A172 (cell line): ENCODE results near the gene PARVA. TPM values are rescaled to one million over a fixed set of nuclear protein-coding genes. Genes with fewer than 3 reads are reported as not detected.
A peak's percentile ranks its signal among the peaks of the same experiment; 100 is the strongest.

ENCODE experiments used
- DNase-seq: peaks from one replicate; pipeline ENCODE4 v3.0.0-alpha.2; 2015; ENCODE audit warnings: low spot score
- total RNA-seq: library from RNA; depleted of rRNA; stranded (reverse); fragments of >200 nt; shearing (Covaris generic); gene quantifications from 2 replicates; pipeline ENCODE4 v1.2.3, GENCODE V29; 2014

Gene PARVA
- total RNA-seq, 1 experiment from 2014 or later: 53.8 TPM

- peak; percentile 75 for DNase-seq
Observed at GRCh38 chr11:12430954-12431595, 53.7 kb downstream of the PARVA start.

DNA sequence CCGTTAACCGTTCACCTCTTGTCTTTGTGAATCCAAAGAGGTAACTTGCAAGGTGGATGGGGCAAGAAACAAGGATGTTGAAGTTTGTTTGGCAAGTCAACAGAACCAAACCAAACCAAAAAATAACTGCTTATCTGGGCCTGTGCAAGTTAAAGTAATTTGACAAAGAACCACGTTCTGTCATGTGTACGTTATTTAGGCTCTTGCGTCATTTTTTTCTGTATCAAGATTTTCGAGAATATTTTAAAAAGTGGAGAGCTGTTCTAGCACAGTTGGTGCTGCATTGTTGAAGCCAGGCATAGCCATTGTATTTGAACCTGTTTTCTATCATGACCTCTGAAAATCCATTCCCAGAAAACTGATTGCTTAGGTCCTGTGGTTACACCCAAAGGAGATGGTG lies 55.1 kb downstream of the PARVA start:
- DNase-seq: no peak

- DNase-seq: no peak
Observed at GRCh38 chr11:12433121-12433520, 55.8 kb downstream of the PARVA start.

DNA sequence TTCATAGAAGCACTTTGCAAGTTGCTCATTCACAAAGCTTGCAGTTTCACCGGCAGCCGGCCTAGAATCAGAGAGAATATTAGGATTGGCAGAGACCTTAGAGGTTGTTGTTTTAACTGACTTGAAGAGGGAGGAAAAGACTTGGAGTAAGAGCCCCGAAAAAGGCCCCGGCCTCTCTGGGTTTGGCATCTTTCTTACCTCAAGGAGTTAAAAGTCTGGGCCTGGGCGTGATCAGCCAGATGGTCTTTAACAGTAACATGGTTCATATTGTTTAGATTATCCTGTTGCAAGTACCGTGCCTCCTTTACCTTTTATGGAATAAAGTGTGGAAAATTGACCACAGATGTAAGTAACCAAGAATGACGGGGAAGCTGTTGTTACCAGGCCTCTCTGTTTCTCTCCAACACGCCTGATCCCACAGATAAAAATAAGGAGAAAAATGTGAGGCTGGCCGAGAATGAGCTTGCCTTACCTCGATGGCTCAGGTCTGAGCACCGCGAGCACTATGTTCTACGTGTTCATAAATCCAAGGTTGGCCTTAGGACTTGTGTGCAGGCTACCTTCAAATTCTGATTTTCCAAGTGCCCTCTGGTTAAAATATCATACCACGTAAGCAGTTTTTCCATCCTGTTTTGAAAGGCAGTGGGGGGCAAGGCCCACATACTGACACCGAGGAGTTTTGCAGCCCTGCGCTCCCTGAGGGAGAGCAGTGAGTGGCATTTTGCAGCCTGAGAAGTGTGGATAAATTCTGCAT lies 56.4 kb downstream of the PARVA start:
- no peak for DNase-seq

DNA sequence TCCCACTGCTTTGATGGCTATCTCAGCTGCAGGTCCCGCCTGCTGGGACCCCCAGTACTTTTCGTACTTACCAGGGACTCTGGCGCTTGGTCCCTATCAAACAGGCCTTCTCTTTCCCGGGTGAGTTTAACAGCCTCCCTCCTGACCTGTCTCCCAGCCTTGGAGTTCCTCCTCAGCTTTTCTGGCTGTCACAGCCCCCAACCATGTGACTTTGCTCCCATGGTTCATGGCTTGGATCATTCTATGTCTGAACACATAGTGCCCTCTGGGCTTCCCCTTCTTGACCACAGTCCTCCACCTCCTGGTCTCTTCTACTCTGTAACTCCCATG lies 56.9 kb downstream of the PARVA start:
- no peak for DNase-seq

DNA sequence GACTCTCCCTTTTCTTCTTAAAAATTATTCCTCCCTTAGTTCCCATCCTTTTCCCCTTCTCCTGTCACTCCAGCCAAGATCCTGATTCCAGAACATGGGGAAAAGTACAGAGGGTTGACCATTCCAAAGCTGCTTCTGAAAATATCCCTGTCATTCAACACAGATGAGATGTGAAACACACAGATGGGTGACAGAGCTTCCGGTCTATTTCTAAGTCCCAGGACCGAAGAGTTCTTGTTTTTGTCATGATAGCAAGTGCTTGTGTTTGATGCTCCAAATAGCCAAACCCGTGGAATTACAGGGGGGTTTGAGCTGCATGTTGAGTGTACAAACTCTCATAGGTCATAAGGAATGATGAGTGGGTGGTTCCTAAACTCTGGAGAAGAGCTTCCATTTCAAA lies 57.9 kb downstream of the PARVA start:
- DNase-seq: no peak

DNA sequence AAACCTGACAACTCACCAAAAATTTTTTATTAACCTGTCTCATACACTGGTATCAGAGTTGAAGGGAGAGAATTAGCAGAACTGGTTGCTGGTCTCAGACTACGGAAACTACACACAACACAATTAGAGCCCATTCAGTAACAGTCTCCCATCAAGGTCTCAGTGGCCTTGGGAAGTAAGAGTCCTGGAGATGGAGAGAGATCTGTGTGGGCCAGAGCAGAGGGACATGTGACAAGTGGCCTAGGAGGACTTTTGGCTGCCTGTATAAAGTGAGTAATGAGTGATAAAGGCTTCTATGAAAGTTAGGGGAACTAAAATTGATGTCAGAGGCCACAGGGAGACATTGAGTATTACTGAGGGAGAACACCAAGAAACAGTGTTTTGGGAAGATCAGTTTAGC lies 58.9 kb downstream of the PARVA start:
- DNase-seq: no peak

DNA sequence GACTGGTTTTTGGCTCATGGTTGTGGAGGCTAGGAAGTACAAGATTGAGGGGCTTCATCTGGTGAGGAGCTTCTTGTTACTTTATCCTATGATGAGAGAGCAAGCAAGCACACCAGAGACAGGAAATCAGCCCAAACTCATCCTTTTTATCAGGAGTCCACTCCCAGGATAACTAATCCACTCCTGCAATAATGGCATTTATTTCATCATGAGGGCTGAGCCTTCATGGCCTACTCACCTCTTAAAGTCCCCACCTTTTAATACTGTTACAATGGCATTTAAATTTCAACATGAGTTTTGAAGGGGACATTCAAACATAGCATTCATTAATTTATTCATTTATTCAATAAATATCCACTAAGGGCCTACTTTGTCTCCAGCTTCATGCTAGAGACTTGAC lies 60.9 kb downstream of the PARVA start:
- DNase-seq: no peak

DNA sequence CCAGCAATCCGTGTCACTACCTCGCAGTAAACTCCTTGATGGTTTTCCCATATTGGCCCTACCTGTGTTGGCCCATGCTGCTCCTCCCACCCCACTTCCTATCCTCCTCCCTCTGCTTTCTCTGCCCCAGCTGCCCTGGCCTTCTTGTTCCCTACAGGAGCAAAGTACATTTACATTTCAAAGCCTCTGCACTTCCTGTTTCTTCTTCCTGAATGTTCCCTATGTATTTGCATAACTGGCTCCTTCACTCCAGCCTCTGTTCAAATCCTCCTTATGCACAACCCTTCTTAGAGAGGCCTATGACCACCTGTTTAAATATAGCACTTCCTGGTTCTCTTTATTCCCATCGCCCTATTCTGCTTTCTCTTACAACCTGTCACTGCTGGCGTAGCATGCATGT lies 62.2 kb downstream of the PARVA start:
- no peak for DNase-seq

DNA sequence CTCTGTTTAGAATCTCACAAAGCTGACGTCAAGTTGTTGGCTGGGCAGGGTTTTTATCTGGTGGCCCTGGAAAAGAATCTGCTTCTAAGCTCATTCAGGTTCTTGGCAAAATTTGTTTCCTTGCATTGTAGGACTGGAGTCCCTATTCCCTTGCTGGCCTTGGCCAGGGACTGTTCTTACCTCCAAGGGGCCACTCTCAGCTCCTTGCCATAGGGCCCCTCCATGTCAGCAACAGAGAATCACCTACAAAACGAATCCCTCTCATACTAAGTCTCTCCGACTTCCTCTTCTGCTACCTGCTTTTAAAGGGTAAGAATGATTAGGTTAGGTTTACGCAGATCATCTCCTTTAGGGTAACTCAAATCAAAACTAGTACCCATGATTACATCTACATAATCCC lies 63.2 kb downstream of the PARVA start:
- no peak for DNase-seq

- peak; percentile 48 for DNase-seq
Observed at GRCh38 chr11:12441231-12441861, 64.0 kb downstream of the PARVA start.

DNA sequence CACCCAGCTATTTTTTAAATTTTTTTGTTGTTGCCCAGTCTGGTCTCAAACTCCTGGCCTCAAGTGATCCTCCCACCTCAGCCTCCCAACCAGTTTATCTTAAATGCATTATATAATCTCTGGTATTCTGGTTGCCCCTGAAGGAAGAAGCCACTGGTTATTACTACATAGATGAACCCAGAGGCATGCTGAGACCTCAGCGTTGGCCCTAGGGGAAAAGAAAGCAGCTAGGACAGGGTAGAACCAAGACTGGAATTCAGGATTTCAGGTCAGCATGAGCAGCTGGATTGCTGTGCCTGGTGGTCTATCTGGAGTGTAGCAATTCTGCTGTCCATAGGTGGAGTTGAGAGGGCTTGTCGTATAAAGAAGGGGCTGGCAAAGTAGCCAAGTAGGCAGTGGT lies 67.2 kb downstream of the PARVA start:
- DNase-seq: no peak

- no peak for DNase-seq
Observed at GRCh38 chr11:12445001-12445400, 67.6 kb downstream of the PARVA start.

GRCh38 chr11:12446863-12447262 lies 69.5 kb downstream of the PARVA start:
- no peak for DNase-seq

DNA sequence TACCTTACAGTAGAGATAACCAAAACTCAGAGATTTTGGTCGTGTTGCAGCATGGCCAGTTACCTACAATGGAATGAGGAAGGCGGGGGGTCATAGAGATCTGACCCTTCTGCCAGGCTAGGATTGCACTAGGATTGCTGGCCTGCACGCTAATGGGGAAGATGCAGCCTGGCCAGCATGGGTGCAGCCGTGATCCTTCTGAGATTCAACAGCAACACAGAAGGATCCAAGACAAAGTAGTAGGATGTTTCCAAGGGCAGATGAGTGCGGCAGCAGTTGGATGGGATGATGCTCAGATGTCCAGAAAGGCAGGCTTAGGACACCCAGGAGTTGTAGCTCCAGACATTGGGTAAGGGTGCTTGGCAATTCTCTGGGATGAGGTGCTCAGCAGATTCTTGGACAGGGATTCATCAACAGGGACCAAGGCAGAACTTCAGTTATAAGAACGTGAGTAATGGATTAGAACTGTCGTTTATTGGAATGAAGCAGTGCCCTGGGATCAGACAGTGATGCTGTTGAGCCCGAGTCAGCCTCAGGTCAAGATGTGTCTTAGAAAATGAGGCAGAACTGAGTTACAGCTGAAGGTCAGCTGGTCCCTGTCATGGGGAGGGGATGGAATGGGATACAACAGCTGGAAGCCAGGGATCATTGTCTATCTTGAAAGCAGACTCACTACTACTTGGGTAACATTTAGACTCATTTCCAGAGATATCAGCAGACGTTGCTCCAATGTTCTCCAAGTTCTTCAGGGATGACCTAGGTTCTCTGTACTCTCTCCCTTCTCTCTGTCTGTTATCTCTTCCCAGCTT lies 71.0 kb downstream of the PARVA start:
- no peak for DNase-seq

GRCh38 chr11:12449961-12450715 lies 72.8 kb downstream of the PARVA start:
- DNase-seq: peak; percentile 13

- DNase-seq: no peak
Observed at GRCh38 chr11:12451179-12451814, 73.9 kb downstream of the PARVA start.

GRCh38 chr11:12453243-12453642 lies 75.9 kb downstream of the PARVA start:
- DNase-seq: no peak

DNA sequence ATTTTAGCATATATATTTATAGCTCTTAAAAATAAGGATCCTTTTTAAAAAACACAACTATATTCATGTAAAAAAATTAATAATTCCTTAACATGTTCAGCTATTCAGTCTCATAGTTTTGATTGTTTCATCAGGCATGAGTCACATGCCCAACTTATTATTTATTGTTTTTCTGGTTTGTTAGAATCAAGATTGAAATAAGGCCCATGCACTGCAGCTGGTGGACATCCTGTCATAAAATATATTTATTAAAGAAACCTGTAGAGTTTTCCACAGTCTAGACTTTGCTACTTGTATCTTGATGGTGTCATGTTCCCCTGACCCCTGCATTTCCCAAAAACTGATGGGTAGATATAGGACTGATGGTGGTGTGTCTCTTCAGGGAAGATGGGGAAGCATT lies 77.4 kb downstream of the PARVA start:
- DNase-seq: no peak

DNA sequence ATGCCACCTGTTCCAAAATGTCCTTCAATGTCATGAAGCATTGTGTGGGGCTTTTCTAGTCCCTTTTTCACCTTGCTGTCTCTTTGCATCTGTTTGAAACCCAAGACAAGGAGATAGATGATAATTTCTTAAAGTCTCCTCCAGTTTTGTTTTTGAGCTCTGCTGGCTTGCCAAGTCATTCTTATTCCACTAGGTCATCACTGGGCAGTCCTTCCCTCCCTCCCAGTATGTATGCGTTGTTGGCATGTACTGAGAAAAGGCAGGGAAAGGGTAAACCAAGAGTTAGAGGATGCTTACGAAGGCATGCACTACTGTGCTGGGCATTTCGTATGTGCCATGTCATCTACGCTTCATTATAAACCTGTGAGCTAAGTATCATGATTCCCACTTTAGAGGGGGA lies 78.6 kb downstream of the PARVA start:
- no peak for DNase-seq
